ENCODE data around the gene CCDC80.

CCDC80 gene

GRCh38 chr3:112656043-112656442 is 15.1 kb upstream of the CCDC80 start:
- no peak for DNase-seq (ENCODE audit: low read depth, low spot score)

- no peak for DNase-seq (ENCODE audit: low read depth, low spot score)
Measured at GRCh38 chr3:112654979-112655378, 14.0 kb upstream of the CCDC80 start.

- DNase-seq (ENCODE audit: low read depth, low spot score): no peak
Measured at GRCh38 chr3:112654492-112654891, 13.5 kb upstream of the CCDC80 start.

GRCh38 chr3:112653881-112654300 is 12.9 kb upstream of the CCDC80 start:
- DNase-seq (ENCODE audit: low read depth, low spot score): no peak

- no peak for DNase-seq (ENCODE audit: low read depth, low spot score)
Measured at GRCh38 chr3:112653209-112653871, 12.4 kb upstream of the CCDC80 start.

- DNase-seq (ENCODE audit: low read depth, low spot score): no peak
Measured at GRCh38 chr3:112651516-112651915, 10.6 kb upstream of the CCDC80 start.

GRCh38 chr3:112651071-112651470 is 10.1 kb upstream of the CCDC80 start:
- no peak for DNase-seq (ENCODE audit: low read depth, low spot score)

GRCh38 chr3:112650482-112650881 is 9.5 kb upstream of the CCDC80 start:
- no peak for DNase-seq (ENCODE audit: low read depth, low spot score)

GRCh38 chr3:112649478-112649735 is 8.5 kb upstream of the CCDC80 start:
- no peak for DNase-seq (ENCODE audit: low read depth, low spot score)

- peak; percentile 83 for DNase-seq (ENCODE audit: low read depth, low spot score)
Measured at GRCh38 chr3:112647122-112647521, 6.2 kb upstream of the CCDC80 start.

GRCh38 chr3:112646623-112647022 is 5.7 kb upstream of the CCDC80 start:
- no peak for DNase-seq (ENCODE audit: low read depth, low spot score)

GRCh38 chr3:112644453-112644852 is 3.5 kb upstream of the CCDC80 start:
- peak; percentile 30 for DNase-seq (ENCODE audit: low read depth, low spot score)

GRCh38 chr3:112643621-112644240 is 2.8 kb upstream of the CCDC80 start:
- DNase-seq (ENCODE audit: low read depth, low spot score): no peak

GRCh38 chr3:112642912-112643506 is 2.1 kb upstream of the CCDC80 start:
- DNase-seq (ENCODE audit: low read depth, low spot score): peak; percentile 92

- DNase-seq (ENCODE audit: low read depth, low spot score): peak; percentile 59
Measured at GRCh38 chr3:112640276-112640929, 540 bp downstream of the CCDC80 start.

GRCh38 chr3:112639455-112640225 is 1.3 kb downstream of the CCDC80 start:
- no peak for DNase-seq (ENCODE audit: low read depth, low spot score)

GRCh38 chr3:112638327-112639020 is 2.5 kb downstream of the CCDC80 start:
- DNase-seq (ENCODE audit: low read depth, low spot score): no peak

GRCh38 chr3:112637700-112638099 is 3.2 kb downstream of the CCDC80 start:
- DNase-seq (ENCODE audit: low read depth, low spot score): no peak

- DNase-seq (ENCODE audit: low read depth, low spot score): no peak
Measured at GRCh38 chr3:112635674-112636073, 5.3 kb downstream of the CCDC80 start.

GRCh38 chr3:112634786-112635541 is 6.0 kb downstream of the CCDC80 start:
- no peak for DNase-seq (ENCODE audit: low read depth, low spot score)

- DNase-seq (ENCODE audit: low read depth, low spot score): no peak
Measured at GRCh38 chr3:112633757-112634156, 7.2 kb downstream of the CCDC80 start.

Measured in ELF-1 (cell line).